Endothelial cell of umbilical vein (primary cell): Measurements from ENCODE around the gene VWC2.
"Not testable (repeated sequence)": the region's sequence is repeated elsewhere in the genome, so short reads cannot be mapped to it uniquely, and the experiment has no call there.

Experiments used
- CTCF ChIP-seq, 2 donors: IDR thresholded peaks; 1 replicate in 1 of 2; 2 replicates in 1 of 2; pipeline ENCODE4 v1.5.1; 2011; ENCODE audit warnings: low read length in 2 of 2, mild to moderate bottlenecking in 2 of 2, moderate library complexity in 2 of 2, control low read depth in 1 of 2, inconsistent platforms in 1 of 2, low read depth in 1 of 2; ENCODE audit not compliant: insufficient read depth in 1 of 2; ENCODE audit errors: extremely low read depth in 1 of 2
- EZH2 ChIP-seq: IDR thresholded peaks from 2 replicates; pipeline ENCODE4 v1.6.1; 2012; ENCODE audit warnings: borderline replicate concordance, low read depth, mild to moderate bottlenecking, moderate library complexity, low read length, inconsistent platforms; ENCODE audit not compliant: severe bottlenecking
- POLR2A ChIP-seq: IDR thresholded peaks from 2 replicates; pipeline ENCODE4 v1.6.1; 2012; ENCODE audit warnings: low read depth, mild to moderate bottlenecking, control low read depth, low read length
- POLR2AphosphoS5 ChIP-seq: IDR thresholded peaks from 2 replicates; pipeline ENCODE4 v1.6.1; 2012; ENCODE audit warnings: low read depth, mild to moderate bottlenecking, control low read depth, low read length, moderate library complexity; ENCODE audit not compliant: insufficient read depth

- not testable (repeated sequence) for TF ChIP-seq CTCF (IDR thresholded peaks at IDR 0.05; ENCODE audit: extremely low read depth in 1 of 2, insufficient read depth in 1 of 2, low read depth in 1 of 2, low read length in 2 of 2); EZH2; POLR2AphosphoS5; POLR2A
Observed at GRCh38 chr7:49851614-49851934, 78.1 kb downstream of the VWC2 start.
